Measurements from ENCODE around the gene ITIH6.
A peak's percentile ranks its signal among the peaks of the same experiment; 100 is the strongest.
"Not testable (repeated sequence)": the region's sequence is repeated elsewhere in the genome, so short reads cannot be mapped to it uniquely, and the experiment has no call there.

The ITIH6 gene, protein sequence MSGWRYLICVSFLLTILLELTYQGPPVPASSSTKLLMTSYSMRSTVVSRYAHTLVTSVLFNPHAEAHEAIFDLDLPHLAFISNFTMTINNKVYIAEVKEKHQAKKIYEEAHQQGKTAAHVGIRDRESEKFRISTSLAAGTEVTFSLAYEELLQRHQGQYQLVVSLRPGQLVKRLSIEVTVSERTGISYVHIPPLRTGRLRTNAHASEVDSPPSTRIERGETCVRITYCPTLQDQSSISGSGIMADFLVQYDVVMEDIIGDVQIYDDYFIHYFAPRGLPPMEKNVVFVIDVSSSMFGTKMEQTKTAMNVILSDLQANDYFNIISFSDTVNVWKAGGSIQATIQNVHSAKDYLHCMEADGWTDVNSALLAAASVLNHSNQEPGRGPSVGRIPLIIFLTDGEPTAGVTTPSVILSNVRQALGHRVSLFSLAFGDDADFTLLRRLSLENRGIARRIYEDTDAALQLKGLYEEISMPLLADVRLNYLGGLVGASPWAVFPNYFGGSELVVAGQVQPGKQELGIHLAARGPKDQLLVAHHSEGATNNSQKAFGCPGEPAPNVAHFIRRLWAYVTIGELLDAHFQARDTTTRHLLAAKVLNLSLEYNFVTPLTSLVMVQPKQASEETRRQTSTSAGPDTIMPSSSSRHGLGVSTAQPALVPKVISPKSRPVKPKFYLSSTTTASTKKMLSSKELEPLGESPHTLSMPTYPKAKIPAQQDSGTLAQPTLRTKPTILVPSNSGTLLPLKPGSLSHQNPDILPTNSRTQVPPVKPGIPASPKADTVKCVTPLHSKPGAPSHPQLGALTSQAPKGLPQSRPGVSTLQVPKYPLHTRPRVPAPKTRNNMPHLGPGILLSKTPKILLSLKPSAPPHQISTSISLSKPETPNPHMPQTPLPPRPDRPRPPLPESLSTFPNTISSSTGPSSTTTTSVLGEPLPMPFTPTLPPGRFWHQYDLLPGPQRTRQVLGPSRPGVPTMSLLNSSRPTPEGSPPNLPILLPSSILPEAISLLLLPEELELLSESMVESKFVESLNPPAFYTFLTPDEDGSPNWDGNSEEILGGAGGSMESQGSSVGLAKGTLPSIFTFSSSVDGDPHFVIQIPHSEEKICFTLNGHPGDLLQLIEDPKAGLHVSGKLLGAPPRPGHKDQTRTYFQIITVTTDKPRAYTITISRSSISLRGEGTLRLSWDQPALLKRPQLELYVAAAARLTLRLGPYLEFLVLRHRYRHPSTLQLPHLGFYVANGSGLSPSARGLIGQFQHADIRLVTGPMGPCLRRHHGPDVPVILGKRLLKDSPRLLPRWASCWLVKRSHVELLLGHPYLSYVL

GRCh38 chrX:54798137-54798536, at the start of gene ITIH6:
Gene ITIH6, minus strand, starts transcription at chrX:54798255. Its CDS starts 45 bp downstream, at chrX:54798210.
- no peak for DNase-seq (ENCODE audit: low spot score)

- not testable (repeated sequence) for DNase-seq (ENCODE audit: low spot score)
These were observed 49.6 kb upstream of the ITIH6 start for GRCh38 chrX:54847700-54848099.

DNA sequence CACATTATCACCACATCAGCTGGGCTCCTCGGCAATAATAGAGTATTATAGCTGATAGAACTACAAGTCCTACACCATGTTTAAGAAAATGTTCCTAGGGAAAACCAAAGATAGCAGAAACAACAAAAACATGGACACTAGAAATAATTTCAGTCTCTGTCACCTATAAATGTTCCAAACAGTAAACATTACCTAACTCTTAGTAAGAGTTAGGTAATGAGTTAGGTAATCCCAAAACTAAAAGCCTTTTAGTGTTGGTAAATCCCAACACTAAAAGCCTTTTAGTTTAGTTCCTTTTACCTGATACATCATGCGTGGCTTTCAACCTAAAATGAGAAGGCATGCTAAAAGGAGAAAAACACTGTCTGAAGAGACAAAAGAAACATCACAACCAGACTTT, 45.0 kb upstream of the ITIH6 start:
- DNase-seq (ENCODE audit: low spot score) = no peak

GRCh38 chrX:54842607-54843006, 44.6 kb upstream of the ITIH6 start:
- DNase-seq (ENCODE audit: low spot score) = no peak

GRCh38 chrX:54841184-54841874, 43.3 kb upstream of the ITIH6 start:
- DNase-seq (ENCODE audit: low spot score) = not testable (repeated sequence)

- DNase-seq (ENCODE audit: low spot score) = no peak
These were observed 40.5 kb upstream of the ITIH6 start for GRCh38 chrX:54838583-54838982.

GRCh38 chrX:54826598-54826997, 28.5 kb upstream of the ITIH6 start:
- DNase-seq (ENCODE audit: low spot score) = no peak

DNA sequence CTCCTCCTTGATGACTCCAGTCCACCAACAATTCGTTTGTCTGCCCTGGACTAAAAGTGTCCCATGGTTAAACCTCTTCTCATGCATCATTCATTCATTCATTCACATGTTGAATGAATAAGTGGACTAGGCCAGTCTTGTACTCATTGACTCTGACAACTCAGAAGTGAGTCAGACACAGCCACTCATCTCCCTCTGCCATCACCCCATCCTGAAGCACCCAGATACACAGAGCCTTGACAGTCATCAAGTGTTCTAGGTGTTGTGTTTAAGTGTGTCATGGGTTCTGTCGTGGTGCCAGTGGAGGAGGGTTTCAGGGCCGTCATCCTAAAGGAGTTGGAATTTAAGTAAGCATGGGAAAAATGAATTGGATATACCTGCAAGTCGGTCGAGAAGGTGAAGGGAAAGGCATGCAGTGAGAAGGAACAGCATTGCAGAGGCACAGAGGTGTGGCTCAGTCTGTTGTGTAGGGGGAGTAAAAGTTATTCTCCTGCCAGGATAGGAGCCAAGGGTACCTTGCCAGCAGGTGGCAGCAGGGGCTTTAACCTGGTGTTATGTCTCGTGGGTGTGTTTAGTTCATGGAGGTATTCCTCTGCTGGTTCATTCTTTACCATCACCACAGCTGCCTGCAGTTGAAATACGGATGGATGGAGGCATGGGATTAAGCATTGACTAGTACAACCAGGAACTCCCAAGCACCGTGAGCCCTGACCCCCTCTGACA, 27.8 kb upstream of the ITIH6 start:
- no peak for DNase-seq (ENCODE audit: low spot score)

GRCh38 chrX:54824722-54825121, 26.7 kb upstream of the ITIH6 start:
- DNase-seq (ENCODE audit: low spot score) = no peak

GRCh38 chrX:54824195-54824594, 26.1 kb upstream of the ITIH6 start:
- no peak for DNase-seq (ENCODE audit: low spot score)

- no peak for DNase-seq (ENCODE audit: low spot score)
These were observed 23.3 kb upstream of the ITIH6 start for GRCh38 chrX:54821310-54821709.

DNA sequence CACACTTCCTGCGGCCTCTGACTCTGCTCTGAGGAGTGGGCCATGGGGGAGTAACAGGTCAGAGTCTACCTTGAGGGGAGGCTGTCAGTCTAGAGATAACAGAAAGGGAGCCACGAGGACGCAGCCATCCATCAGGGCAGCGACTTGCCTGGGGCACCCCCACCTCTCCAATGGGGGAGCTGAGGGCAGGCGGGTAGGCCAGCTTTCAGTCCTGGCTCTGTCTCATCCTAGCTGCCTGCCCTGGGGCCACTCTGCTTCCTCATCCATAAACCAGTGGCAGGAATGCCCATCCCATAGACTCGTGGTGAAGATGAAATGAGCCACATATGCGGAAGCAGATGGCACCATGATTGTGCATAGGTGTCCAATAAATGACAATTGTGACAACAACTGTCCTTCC, 22.7 kb upstream of the ITIH6 start:
- DNase-seq (ENCODE audit: low spot score) = no peak

DNA sequence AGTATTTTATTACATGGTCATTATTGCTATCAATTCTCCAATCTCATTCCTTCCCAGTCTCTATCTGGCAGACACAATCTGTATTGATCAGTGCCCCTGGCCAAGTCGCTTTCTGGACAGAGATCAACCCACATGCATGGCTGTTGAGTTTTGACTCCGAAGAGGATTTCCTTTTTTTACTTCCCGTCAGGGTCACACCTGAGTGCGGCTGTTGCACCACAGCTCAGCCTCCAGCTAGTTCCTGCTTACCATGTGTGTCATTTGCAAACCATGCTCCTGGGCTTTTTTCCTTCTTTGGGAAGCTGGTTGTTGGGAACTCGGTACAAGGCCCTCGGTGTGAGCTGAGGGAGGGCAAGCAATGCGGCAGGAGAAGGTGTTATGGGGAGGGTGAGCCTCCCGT, 21.1 kb upstream of the ITIH6 start:
- no peak for DNase-seq (ENCODE audit: low spot score)

DNA sequence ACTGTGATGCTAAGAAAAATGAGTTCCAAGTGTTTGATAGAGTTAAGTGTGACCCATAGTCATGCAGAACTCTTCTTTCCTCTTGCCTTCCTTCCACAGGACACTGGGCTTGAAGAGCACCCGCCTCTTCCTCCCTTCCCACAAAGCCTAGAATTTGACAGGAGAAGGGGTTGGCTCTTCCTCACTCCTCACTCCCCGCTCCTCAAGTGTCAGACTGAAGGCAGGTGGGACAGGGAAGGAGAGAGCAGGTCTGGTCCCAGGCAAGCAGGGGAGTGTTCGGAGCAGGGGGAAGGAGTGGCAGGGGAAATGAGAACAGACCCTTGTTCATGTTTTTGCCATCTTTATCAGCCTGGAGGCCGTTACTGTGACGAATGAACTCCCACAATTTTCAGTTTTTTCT, 20.2 kb upstream of the ITIH6 start:
- DNase-seq (ENCODE audit: low spot score) = no peak

DNA sequence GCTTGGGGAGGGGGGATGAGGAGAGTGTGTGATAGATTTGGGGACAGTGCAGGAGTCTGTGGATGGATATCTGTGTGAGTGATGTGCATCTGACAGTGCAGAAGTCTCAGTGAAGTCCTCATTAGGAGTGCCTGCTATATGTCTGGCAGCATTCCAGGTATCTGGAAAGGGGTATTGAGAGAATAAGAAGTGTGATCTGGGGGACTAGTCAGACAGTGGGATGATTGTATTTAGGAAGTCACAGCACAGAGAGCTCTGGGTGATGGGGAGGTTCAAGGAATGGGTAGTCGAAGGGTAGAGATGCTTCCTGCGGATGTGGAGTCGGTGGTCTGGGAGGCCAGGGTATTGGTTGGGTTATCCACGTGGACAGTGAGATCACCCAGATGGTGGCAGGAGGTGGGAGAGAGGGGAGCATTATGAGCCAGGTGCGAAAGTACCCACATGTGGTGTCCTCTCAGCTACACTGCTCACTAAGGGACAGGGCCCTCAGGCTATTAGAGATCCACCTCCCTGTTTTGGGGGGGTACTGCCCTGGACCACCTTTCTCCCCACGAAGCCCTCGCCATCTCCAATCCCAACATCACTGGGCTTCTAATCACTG, 19.3 kb upstream of the ITIH6 start:
- no peak for DNase-seq (ENCODE audit: low spot score)

DNA sequence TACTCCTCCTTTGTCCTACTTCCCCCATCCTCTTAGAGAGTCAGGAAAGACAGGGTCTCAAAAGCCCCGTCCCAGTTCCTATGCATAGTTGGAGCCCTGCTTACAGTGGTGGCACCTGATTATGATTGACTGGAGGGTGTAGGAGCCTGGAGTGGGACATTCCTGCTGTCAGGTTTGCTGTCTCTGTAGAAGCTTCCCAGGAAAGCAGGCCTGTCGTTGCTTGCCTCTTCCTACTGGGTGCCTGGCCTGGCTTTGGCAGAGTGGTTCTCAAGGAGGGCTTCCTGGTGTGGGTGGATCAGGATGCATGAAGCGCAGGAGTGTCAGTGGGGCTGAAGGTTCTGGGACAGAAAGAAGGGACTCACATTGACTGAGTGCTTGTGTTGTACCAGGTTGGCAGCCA, 14.3 kb upstream of the ITIH6 start:
- DNase-seq (ENCODE audit: low spot score) = no peak

DNA sequence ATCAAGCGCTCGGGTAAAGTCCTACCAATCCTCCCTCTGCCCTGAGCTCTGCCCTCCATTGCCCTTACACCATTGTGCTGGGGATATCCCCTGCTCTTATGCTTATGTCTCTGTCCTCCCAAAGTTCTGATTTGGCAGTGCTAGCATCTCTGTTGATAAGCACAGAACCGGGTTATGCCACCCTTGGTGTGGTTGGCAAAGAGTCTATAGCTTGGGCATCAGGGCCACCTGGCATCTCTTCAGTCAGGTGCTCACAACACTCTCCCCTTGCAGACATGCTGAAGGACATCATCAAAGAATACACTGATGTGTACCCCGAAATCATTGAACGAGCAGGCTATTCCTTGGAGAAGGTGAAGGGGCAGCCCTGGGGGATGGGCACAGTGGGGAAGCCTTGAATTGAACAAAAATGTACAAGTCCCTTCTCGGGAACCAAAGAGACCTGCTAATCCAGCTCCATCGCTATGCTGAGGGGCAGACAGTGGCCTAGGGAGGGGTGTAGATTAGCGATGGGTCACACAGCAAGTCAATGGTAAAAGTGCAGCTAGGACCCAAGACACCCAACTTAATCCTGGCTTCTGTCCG, 13.3 kb upstream of the ITIH6 start:
- DNase-seq (ENCODE audit: low spot score) = no peak

GRCh38 chrX:54810532-54810931, 12.5 kb upstream of the ITIH6 start:
- no peak for DNase-seq (ENCODE audit: low spot score)

DNA sequence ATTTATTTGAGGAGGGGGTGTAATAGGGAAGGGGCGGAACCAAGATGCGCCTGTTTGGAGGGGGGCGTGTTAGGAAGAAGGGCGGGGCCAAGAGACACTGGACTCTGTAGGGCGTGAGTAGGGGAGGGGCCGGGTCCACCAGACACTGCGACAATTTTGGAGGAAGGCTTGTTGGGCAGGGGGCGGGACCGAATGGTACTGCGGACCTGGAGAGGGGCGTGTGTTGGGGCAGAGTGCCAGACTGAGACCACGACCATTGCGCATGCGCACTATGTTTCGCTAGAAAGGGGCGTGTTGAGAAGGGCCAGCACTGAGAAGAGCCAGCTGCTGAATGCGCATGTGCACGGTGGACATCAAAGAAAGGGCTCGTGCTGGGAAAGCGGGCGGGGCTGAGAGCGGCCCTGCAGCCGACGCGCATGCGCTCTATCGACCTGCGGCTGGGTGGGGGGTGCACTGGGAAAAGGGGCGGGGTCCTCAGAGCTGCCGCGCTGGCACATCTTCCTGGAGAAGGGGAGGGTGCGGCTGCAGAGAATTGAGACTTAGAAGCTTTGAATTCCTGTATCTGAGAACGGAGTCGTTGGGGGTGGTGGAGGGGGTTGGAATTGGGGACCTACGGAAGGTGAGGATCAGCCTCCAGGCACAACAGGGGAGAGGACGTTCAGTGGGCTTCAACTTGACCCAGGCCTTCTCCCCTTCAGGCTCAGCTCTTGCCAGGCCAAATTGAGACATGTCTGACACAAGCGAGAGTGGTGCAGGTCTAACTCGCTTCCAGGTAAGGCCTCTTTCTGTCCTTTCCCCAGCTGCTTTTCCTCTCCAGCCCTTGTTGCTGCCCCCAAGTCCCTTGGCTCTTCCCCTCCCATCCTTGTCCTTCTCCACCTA, 10.8 kb upstream of the ITIH6 start:
- DNase-seq (ENCODE audit: low spot score) = peak; percentile 98
